ENCODE measurements around the gene TLDC2.
"Not testable (repeated sequence)": the region's sequence is repeated elsewhere in the genome, so short reads cannot be mapped to it uniquely, and the experiment has no call there.

DNA sequence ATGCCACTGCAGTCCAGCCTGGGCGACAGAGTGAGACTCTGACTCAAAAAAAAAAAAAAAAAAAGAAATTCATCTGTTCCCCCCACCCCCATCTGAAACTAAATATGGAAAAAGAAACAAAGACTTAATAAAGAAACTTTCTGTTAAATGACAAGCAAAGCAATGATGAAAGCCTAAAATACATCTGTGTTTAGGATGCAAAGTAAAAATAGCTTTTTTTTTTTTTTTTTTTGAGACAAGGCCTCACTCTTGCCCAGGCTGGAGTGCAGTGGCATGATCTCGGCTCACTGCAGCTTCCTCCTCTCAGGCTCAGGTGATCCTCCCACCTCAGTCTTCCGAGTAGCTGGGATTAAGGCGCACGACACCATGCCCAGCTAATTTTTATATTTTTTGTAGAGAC is 845 bp upstream of the TLDC2 start:
- TF ChIP-seq, protein P1, sequence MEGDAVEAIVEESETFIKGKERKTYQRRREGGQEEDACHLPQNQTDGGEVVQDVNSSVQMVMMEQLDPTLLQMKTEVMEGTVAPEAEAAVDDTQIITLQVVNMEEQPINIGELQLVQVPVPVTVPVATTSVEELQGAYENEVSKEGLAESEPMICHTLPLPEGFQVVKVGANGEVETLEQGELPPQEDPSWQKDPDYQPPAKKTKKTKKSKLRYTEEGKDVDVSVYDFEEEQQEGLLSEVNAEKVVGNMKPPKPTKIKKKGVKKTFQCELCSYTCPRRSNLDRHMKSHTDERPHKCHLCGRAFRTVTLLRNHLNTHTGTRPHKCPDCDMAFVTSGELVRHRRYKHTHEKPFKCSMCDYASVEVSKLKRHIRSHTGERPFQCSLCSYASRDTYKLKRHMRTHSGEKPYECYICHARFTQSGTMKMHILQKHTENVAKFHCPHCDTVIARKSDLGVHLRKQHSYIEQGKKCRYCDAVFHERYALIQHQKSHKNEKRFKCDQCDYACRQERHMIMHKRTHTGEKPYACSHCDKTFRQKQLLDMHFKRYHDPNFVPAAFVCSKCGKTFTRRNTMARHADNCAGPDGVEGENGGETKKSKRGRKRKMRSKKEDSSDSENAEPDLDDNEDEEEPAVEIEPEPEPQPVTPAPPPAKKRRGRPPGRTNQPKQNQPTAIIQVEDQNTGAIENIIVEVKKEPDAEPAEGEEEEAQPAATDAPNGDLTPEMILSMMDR (IDR thresholded peaks at IDR 0.05; ENCODE audit: insufficient read depth, low read depth, low read length), result not testable (repeated sequence)
- TF ChIP-seq EZH2 (IDR thresholded peaks at IDR 0.05; ENCODE audit: insufficient read depth, low read length), result not testable (repeated sequence)

Data from astrocyte (in vitro differentiated cells and primary cell).